GM23338 (cell line): ENCODE measurements around the gene CASK. TPM values are rescaled to one million over a fixed set of nuclear protein-coding genes. Genes with fewer than 3 reads are reported as not detected.

Source experiments
- ATAC-seq: fragments of 200-7000 bp; cut with Tn5 transposase; 3 replicates; pipeline ENCODE4 v1.9.1; 2020
- DNase-seq: peaks from one replicate; pipeline ENCODE4 v3.0.0-alpha.2; 2015; ENCODE audit warnings: low spot score
- H2AFZ ChIP-seq: fragments of 200-600 bp; sonication (generic); 2 replicates; pipeline ENCODE4 v1.8.0; 2016; ENCODE audit warnings: antibody characterized with exemption, mild to moderate bottlenecking, moderate library complexity
- H3F3A ChIP-seq: fragments of 200-600 bp; sonication (generic); replicated peaks from 2 replicates; pipeline ENCODE4 v1.8.0; 2017; ENCODE audit warnings: antibody characterized with exemption, mixed run types, low read depth
- H3K27ac ChIP-seq: fragments of 200-600 bp; sonication (generic); 2 replicates; pipeline ENCODE4 v1.6.1; 2016; ENCODE audit warnings: low read depth
- H3K27me3 ChIP-seq: fragments of 200-600 bp; sonication (generic); 2 replicates; pipeline ENCODE4 v1.8.0; 2016; ENCODE audit warnings: mild to moderate bottlenecking, mixed run types, moderate library complexity; ENCODE audit not compliant: insufficient read depth
- H3K36me3 ChIP-seq: fragments of 200-600 bp; sonication (generic); 2 replicates; pipeline ENCODE4 v1.8.0; 2016; ENCODE audit warnings: mild to moderate bottlenecking; ENCODE audit not compliant: insufficient read depth
- H3K4me1 ChIP-seq: fragments of 200-600 bp; sonication (generic); 2 replicates; pipeline ENCODE4 v1.8.0; 2016; ENCODE audit warnings: mild to moderate bottlenecking, moderate library complexity; ENCODE audit not compliant: insufficient read depth
- H3K4me2 ChIP-seq: fragments of 200-600 bp; sonication (generic); 2 replicates; pipeline ENCODE4 v1.7.1; 2017; ENCODE audit warnings: mixed run types
- H3K4me3 ChIP-seq: fragments of 200-600 bp; sonication (generic); 2 replicates; pipeline ENCODE4 v1.6.1; 2016; ENCODE audit warnings: mixed run types
- H3K79me2 ChIP-seq: fragments of 200-600 bp; sonication (generic); replicated peaks from 2 replicates; pipeline ENCODE4 v1.8.0; 2017; ENCODE audit warnings: mild to moderate bottlenecking; ENCODE audit not compliant: insufficient read depth
- H3K9me2 ChIP-seq: fragments of 200-600 bp; sonication (generic); 2 replicates; pipeline ENCODE4 v1.8.0; 2017; ENCODE audit not compliant: insufficient read depth
- H4K20me1 ChIP-seq: fragments of 200-600 bp; sonication (generic); replicated peaks from 2 replicates; pipeline ENCODE4 v1.8.0; 2017; ENCODE audit warnings: mild to moderate bottlenecking; ENCODE audit not compliant: insufficient read depth
- H3K27ac Mint-ChIP-seq: 2 replicates; pipeline ENCODE4 v1.8.0; 2020; ENCODE audit warnings: inconsistent platforms, mild to moderate bottlenecking, moderate library complexity, mixed read lengths
- H3K27me3 Mint-ChIP-seq: 3 replicates; pipeline ENCODE4 v1.8.0; 2022; ENCODE audit warnings: low read depth, mild to moderate bottlenecking, moderate library complexity, mixed read lengths, inconsistent platforms; ENCODE audit not compliant: insufficient read depth, poor library complexity
- H3K36me3 Mint-ChIP-seq: 3 replicates; pipeline ENCODE4 v1.8.0; 2021; ENCODE audit warnings: low read depth, mild to moderate bottlenecking, inconsistent platforms, moderate library complexity, mixed read lengths
- H3K4me1 Mint-ChIP-seq: 3 replicates; pipeline ENCODE4 v1.8.0; 2020; ENCODE audit warnings: mild to moderate bottlenecking, inconsistent platforms, mixed read lengths
- H3K4me3 Mint-ChIP-seq: 3 replicates; pipeline ENCODE4 v1.8.0; 2021; ENCODE audit warnings: moderate library complexity, mild to moderate bottlenecking, inconsistent platforms, mixed read lengths
- H3K9me3 Mint-ChIP-seq: 3 replicates; pipeline ENCODE4 v1.8.0; 2020; ENCODE audit warnings: moderate library complexity, mild to moderate bottlenecking, inconsistent platforms, mixed read lengths
- CREB1 ChIP-seq: fragments of 250-450 bp; sonication (Bioruptor Pico); IDR thresholded peaks from 2 replicates; pipeline ENCODE4 v1.5.0; 2020; ENCODE audit warnings: low read depth, mild to moderate bottlenecking, moderate library complexity
- CTCF ChIP-seq, 2 experiments: fragments of 200-600 bp in 1 of 2; sonication (generic) in 1 of 2; conservative IDR thresholded peaks; 2 replicates each; pipeline versions ENCODE4 v1.5.1 to v1.6.1; 2016 to 2017; ENCODE audit warnings: antibody characterized with exemption in 2 of 2, low read depth in 2 of 2, mild to moderate bottlenecking in 2 of 2, moderate library complexity in 1 of 2
- EZH2phosphoT487 ChIP-seq: fragments of 200-600 bp; sonication (generic); IDR thresholded peaks from one replicate; pipeline ENCODE4 v1.8.1; 2018; ENCODE audit warnings: antibody characterized with exemption; ENCODE audit not compliant: unreplicated experiment
- JUNB ChIP-seq: IDR thresholded peaks from one replicate; pipeline ENCODE4 v1.6.1; 2016; ENCODE audit warnings: antibody characterized with exemption; ENCODE audit not compliant: unreplicated experiment
- NANOG ChIP-seq: IDR thresholded peaks from 2 replicates; pipeline ENCODE4 v1.6.1; 2016; ENCODE audit warnings: antibody characterized with exemption, borderline replicate concordance
- POLR2AphosphoS5 ChIP-seq: IDR thresholded peaks from 2 replicates; pipeline ENCODE4 v1.6.1; 2016; ENCODE audit warnings: antibody characterized with exemption, low read depth
- STAT1 ChIP-seq: IDR thresholded peaks from one replicate; pipeline ENCODE4 v1.6.1; 2016; ENCODE audit warnings: antibody characterized with exemption; ENCODE audit not compliant: unreplicated experiment
- ZNF114 ChIP-seq: fragments of 250-450 bp; sonication (Bioruptor Pico); IDR thresholded peaks from 2 replicates; pipeline ENCODE4 v1.5.0; 2020; ENCODE audit warnings: mild to moderate bottlenecking, moderate library complexity
- ZNF331 ChIP-seq: fragments of 250-450 bp; sonication (Bioruptor Pico); IDR thresholded peaks from 2 replicates; pipeline ENCODE4 v1.5.0; 2020; ENCODE audit warnings: low read depth, mild to moderate bottlenecking, moderate library complexity
- polyA plus RNA-seq: library from polyadenylated mRNA; unstranded; fragments of >200 nt; fragmentation: Nextera tagmentation; extraction: Ambion mirVana; gene quantifications from 2 replicates; pipeline ENCODE4 v1.2.1, GENCODE V29; 2016
- total RNA-seq: library from RNA; depleted of rRNA; stranded (reverse); fragments of >200 nt; shearing (Covaris generic); gene quantifications from 2 replicates; pipeline ENCODE4 v1.2.3, GENCODE V29; 2014
- TF ChIP-seq, protein P1 (sequence below): IDR thresholded peaks from 2 replicates; pipeline ENCODE4 v1.6.1; 2016; ENCODE audit warnings: antibody characterized with exemption
- TF ChIP-seq, protein P2 (sequence below): IDR thresholded peaks from one replicate; pipeline ENCODE4 v1.6.1; 2018; ENCODE audit warnings: antibody characterized with exemption; ENCODE audit not compliant: unreplicated experiment

Gene CASK
- total and polyA plus RNA-seq, 2 experiments from 2014 or later: 15.3 to 44.4 TPM

DNA sequence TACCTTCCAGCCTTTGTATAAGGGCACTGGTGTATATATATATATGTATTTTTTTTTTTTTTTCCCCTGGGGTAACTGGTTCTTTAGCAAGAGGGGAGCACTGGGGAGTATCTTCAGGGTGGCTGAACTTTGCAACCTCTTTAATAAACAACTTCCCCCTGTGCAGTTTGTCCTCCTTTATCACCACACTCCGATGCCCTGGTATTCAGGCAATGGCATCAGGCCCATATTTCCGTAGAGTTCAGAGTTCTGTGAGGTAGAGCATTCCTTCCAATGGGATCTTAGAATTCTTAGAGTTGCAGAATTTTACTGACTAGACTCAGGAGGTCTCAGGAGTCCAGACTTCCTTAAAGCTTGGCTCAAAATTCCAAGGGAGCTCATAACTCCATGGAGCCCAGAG is 451.6 kb downstream of the CASK start:
- Histone ChIP-seq H3K36me3 (no peaks in the 10 kb centered on the region), H3K4me3 (no peak overlapping the region), H3K27me3 (no peaks in the 10 kb centered on the region), H3K4me2 (no peak overlapping the region), H2AFZ (no peak overlapping the region), H3K27ac (no peak overlapping the region), H3K9me2 (no peaks in the 10 kb centered on the region), H4K20me1 (no peaks in the 10 kb centered on the region), H3F3A (peaks cover 9% of the 10 kb centered on the region; the same call in 1 of the 2 replicates), H3K4me1 (no peaks in the 10 kb centered on the region), H3K79me2 (no peaks in the 10 kb centered on the region)
- Mint-ChIP-seq H3K4me3 (no peak overlapping the region), H3K36me3 (peaks cover 3% of the 10 kb centered on the region; the same call in 1 of the 3 replicates), H3K27me3 (peaks cover 4% of the 10 kb centered on the region), H3K4me1 (peaks cover 7% of the 10 kb centered on the region; the same call in 2 of the 3 replicates), H3K9me3 (peaks cover 4% of the 10 kb centered on the region; the same call in 1 of the 3 replicates), H3K27ac (no peak overlapping the region)
- TF ChIP-seq, protein P1, sequence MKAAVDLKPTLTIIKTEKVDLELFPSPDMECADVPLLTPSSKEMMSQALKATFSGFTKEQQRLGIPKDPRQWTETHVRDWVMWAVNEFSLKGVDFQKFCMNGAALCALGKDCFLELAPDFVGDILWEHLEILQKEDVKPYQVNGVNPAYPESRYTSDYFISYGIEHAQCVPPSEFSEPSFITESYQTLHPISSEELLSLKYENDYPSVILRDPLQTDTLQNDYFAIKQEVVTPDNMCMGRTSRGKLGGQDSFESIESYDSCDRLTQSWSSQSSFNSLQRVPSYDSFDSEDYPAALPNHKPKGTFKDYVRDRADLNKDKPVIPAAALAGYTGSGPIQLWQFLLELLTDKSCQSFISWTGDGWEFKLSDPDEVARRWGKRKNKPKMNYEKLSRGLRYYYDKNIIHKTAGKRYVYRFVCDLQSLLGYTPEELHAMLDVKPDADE: no peak
- TF ChIP-seq CREB1 (CRISPR knock-in tag) (no peak), CTCF (conservative IDR thresholded peaks at IDR 0.05; ENCODE audit: low read depth in 2 of 2) (no peak), EZH2phosphoT487 (no peak), JUNB (no peak), POLR2AphosphoS5 (no peak), ZNF114 (CRISPR knock-in tag) (no peak), STAT1 (no peak), ZNF331 (CRISPR knock-in tag) (no peak), NANOG (no peak)
- TF ChIP-seq, protein P2, sequence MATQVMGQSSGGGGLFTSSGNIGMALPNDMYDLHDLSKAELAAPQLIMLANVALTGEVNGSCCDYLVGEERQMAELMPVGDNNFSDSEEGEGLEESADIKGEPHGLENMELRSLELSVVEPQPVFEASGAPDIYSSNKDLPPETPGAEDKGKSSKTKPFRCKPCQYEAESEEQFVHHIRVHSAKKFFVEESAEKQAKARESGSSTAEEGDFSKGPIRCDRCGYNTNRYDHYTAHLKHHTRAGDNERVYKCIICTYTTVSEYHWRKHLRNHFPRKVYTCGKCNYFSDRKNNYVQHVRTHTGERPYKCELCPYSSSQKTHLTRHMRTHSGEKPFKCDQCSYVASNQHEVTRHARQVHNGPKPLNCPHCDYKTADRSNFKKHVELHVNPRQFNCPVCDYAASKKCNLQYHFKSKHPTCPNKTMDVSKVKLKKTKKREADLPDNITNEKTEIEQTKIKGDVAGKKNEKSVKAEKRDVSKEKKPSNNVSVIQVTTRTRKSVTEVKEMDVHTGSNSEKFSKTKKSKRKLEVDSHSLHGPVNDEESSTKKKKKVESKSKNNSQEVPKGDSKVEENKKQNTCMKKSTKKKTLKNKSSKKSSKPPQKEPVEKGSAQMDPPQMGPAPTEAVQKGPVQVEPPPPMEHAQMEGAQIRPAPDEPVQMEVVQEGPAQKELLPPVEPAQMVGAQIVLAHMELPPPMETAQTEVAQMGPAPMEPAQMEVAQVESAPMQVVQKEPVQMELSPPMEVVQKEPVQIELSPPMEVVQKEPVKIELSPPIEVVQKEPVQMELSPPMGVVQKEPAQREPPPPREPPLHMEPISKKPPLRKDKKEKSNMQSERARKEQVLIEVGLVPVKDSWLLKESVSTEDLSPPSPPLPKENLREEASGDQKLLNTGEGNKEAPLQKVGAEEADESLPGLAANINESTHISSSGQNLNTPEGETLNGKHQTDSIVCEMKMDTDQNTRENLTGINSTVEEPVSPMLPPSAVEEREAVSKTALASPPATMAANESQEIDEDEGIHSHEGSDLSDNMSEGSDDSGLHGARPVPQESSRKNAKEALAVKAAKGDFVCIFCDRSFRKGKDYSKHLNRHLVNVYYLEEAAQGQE: no peak
- ATAC-seq: no peak
- no peak for DNase-seq
